Mesenchymal stem cell (in vitro differentiated cells and primary cell): ENCODE results near the gene CCDC30.

ENCODE experiments used
- DNase-seq: peaks from one replicate; pipeline ENCODE4 v3.0.0-alpha.2; 2013
- H2AFZ ChIP-seq: one replicate; pipeline ENCODE4 v1.6.1; 2013; ENCODE audit warnings: low read depth, mild to moderate bottlenecking, control low read depth, inconsistent platforms, low read length, moderate library complexity
- H2AK5ac ChIP-seq: 2 replicates; pipeline ENCODE4 v1.6.1; 2013; ENCODE audit warnings: low read length, moderate library complexity, mild to moderate bottlenecking, inconsistent platforms; ENCODE audit not compliant: severe bottlenecking
- H2BK120ac ChIP-seq: one replicate; pipeline ENCODE4 v1.6.1; 2013; ENCODE audit warnings: low read depth, mild to moderate bottlenecking, inconsistent platforms, low read length, moderate library complexity
- H2BK12ac ChIP-seq, 2 experiments: one replicate each; pipeline ENCODE4 v1.6.1; 2013; ENCODE audit warnings: inconsistent platforms in 2 of 2, low read length in 2 of 2, mild to moderate bottlenecking in 2 of 2, moderate library complexity in 2 of 2, control low read depth in 1 of 2
- H2BK15ac ChIP-seq: one replicate; pipeline ENCODE4 v1.6.1; 2013; ENCODE audit warnings: mild to moderate bottlenecking, low read depth, inconsistent platforms; ENCODE audit not compliant: poor library complexity, severe bottlenecking
- H2BK5ac ChIP-seq: 2 replicates; pipeline ENCODE4 v1.6.1; 2013; ENCODE audit warnings: low read depth, mild to moderate bottlenecking, low read length, control low read depth, inconsistent platforms; ENCODE audit not compliant: poor library complexity, severe bottlenecking
- H3K14ac ChIP-seq, 2 experiments: one replicate each; pipeline ENCODE4 v1.6.1; 2013; ENCODE audit warnings: inconsistent platforms in 2 of 2, low read length in 2 of 2, control low read depth in 1 of 2, mild to moderate bottlenecking in 1 of 2, moderate library complexity in 1 of 2
- H3K18ac ChIP-seq, 2 experiments: one replicate each; pipeline ENCODE4 v1.6.1; 2013; ENCODE audit warnings: inconsistent platforms in 2 of 2, low read length in 2 of 2, control low read depth in 1 of 2, low read depth in 1 of 2, mild to moderate bottlenecking in 1 of 2
- H3K23ac ChIP-seq, 2 experiments: one replicate each; pipeline ENCODE4 v1.6.1; 2013; ENCODE audit warnings: inconsistent platforms in 2 of 2, low read length in 2 of 2, mild to moderate bottlenecking in 2 of 2, moderate library complexity in 2 of 2, control low read depth in 1 of 2
- H3K27ac ChIP-seq: 2 replicates; pipeline ENCODE4 v1.5.1; 2013; ENCODE audit warnings: mild to moderate bottlenecking, moderate library complexity, low read length, control low read depth, inconsistent platforms; ENCODE audit not compliant: poor library complexity, severe bottlenecking
- H3K27me3 ChIP-seq, 2 experiments: 2 replicates each; pipeline versions ENCODE4 v1.6.1 to v1.7.0; 2013; ENCODE audit warnings: low read length in 2 of 2, mild to moderate bottlenecking in 2 of 2, moderate library complexity in 2 of 2, control low read depth in 1 of 2, inconsistent platforms in 1 of 2; ENCODE audit not compliant: control insufficient read depth in 1 of 2, insufficient read depth in 1 of 2
- H3K36me3 ChIP-seq, 2 experiments: 2 replicates each; pipeline versions ENCODE4 v1.6.1 to v1.7.0; 2013; ENCODE audit warnings: low read length in 2 of 2, control low read depth in 1 of 2, inconsistent platforms in 1 of 2, low read depth in 1 of 2, mild to moderate bottlenecking in 1 of 2; ENCODE audit not compliant: insufficient read depth in 2 of 2, control insufficient read depth in 1 of 2
- H3K4ac ChIP-seq, 2 experiments: one replicate each; pipeline ENCODE4 v1.6.1; 2013; ENCODE audit warnings: inconsistent platforms in 2 of 2, low read length in 2 of 2, mild to moderate bottlenecking in 2 of 2, moderate library complexity in 2 of 2, control low read depth in 1 of 2, low read depth in 1 of 2
- H3K4me1 ChIP-seq: 2 replicates; pipeline ENCODE4 v1.6.1; 2013; ENCODE audit warnings: low read depth, low read length, control low read depth; ENCODE audit not compliant: control insufficient read depth, insufficient read depth
- H3K4me2 ChIP-seq: 2 replicates; pipeline ENCODE4 v1.6.1; 2013; ENCODE audit warnings: low read length, mild to moderate bottlenecking, inconsistent platforms; ENCODE audit not compliant: poor library complexity, severe bottlenecking
- H3K4me3 ChIP-seq, 2 experiments: 2 replicates each; pipeline versions ENCODE4 v1.5.1 to v1.7.0; 2013; ENCODE audit warnings: low read length in 2 of 2, mild to moderate bottlenecking in 2 of 2, control low read depth in 1 of 2, low read depth in 1 of 2; ENCODE audit not compliant: insufficient read depth in 1 of 2
- H3K79me1 ChIP-seq: replicated peaks from 2 replicates; pipeline ENCODE4 v1.6.1; 2013; ENCODE audit warnings: mild to moderate bottlenecking, control low read depth, low read length, inconsistent platforms; ENCODE audit not compliant: poor library complexity, severe bottlenecking
- H3K9ac ChIP-seq: 2 replicates; pipeline ENCODE4 v1.7.0; 2013; ENCODE audit warnings: mild to moderate bottlenecking, low read length, moderate library complexity
- H3K9me3 ChIP-seq: 2 replicates; pipeline ENCODE4 v1.7.0; 2013; ENCODE audit warnings: mild to moderate bottlenecking, low read length; ENCODE audit not compliant: control insufficient read depth
- H4K8ac ChIP-seq: one replicate; pipeline ENCODE4 v1.6.1; 2013; ENCODE audit warnings: inconsistent platforms, mild to moderate bottlenecking, low read length, moderate library complexity
- H4K91ac ChIP-seq: one replicate; pipeline ENCODE4 v1.6.1; 2013; ENCODE audit warnings: mild to moderate bottlenecking, low read length, inconsistent platforms
- WGBS: methylation state at CpG from one replicate; pipeline ENCODE4 v1.1.7; 2013; ENCODE audit warnings: mixed read lengths; 5-methylcytosine and 5-hydroxymethylcytosine counted together

The CCDC30 gene

GRCh38 chr1:42557230-42557851 is 94.3 kb downstream of the CCDC30 start:
- no peak for DNase-seq
- H4K91ac ChIP-seq: no peak overlapping the region
- no peak overlapping the region for H2AK5ac ChIP-seq
- no peak overlapping the region for H3K4me3 ChIP-seq
- no peak overlapping the region for H2BK15ac ChIP-seq
- H3K14ac ChIP-seq: no peak overlapping the region
- no peak overlapping the region for H2BK120ac ChIP-seq
- no peak overlapping the region for H3K4me2 ChIP-seq
- H3K36me3 ChIP-seq: no peaks in the 10 kb centered on the region
- H4K8ac ChIP-seq: no peak overlapping the region
- no peak overlapping the region for H2BK12ac ChIP-seq
- H3K9me3 ChIP-seq: no peaks in the 10 kb centered on the region
- no peak overlapping the region for H3K9ac ChIP-seq
- no peaks in the 10 kb centered on the region for H3K4me1 ChIP-seq
- H2AFZ ChIP-seq: no peak overlapping the region
- H3K4ac ChIP-seq: no peak overlapping the region
- H3K18ac ChIP-seq: no peak overlapping the region
- WGBS: 100% methylated on average over 1 of the region's 1 CpG
- H3K27ac ChIP-seq: no peak overlapping the region
- H3K79me1 ChIP-seq: no peaks in the 10 kb centered on the region
- no peak overlapping the region for H3K23ac ChIP-seq
- no peaks in the 10 kb centered on the region for H3K27me3 ChIP-seq
- no peak overlapping the region for H2BK5ac ChIP-seq

- Histone ChIP-seq H2BK15ac (no peak overlapping the region), H3K27ac (no peak overlapping the region), H3K14ac (no peak overlapping the region), H2BK12ac (no peak overlapping the region), H3K79me1 (no peaks in the 10 kb centered on the region), H3K27me3 (no peaks in the 10 kb centered on the region), H2BK5ac (no peak overlapping the region), H3K23ac (no peak overlapping the region), H3K36me3 (no peaks in the 10 kb centered on the region), H3K4ac (no peak overlapping the region), H2AK5ac (no peak overlapping the region), H3K4me1 (no peaks in the 10 kb centered on the region), H4K8ac (no peak overlapping the region), H3K18ac (no peak overlapping the region), H3K4me2 (no peak overlapping the region), H2BK120ac (no peak overlapping the region), H3K9ac (no peak overlapping the region), H3K9me3 (no peaks in the 10 kb centered on the region), H4K91ac (no peak overlapping the region), H2AFZ (no peak overlapping the region), H3K4me3 (no peak overlapping the region)
- no peak for DNase-seq
These were observed 104.0 kb downstream of the CCDC30 start for GRCh38 chr1:42567038-42567437.

- no peak overlapping the region for H4K91ac ChIP-seq
- H3K9me3 ChIP-seq: no peaks in the 10 kb centered on the region
- H3K4me1 ChIP-seq: no peaks in the 10 kb centered on the region
- H3K9ac ChIP-seq: no peak overlapping the region
- H3K4me3 ChIP-seq: no peak overlapping the region
- H2BK12ac ChIP-seq: no peak overlapping the region
- no peaks in the 10 kb centered on the region for H3K27me3 ChIP-seq
- H3K4me2 ChIP-seq: no peak overlapping the region
- no peak overlapping the region for H3K4ac ChIP-seq
- H2AK5ac ChIP-seq: no peak overlapping the region
- no peak overlapping the region for H2AFZ ChIP-seq
- H3K79me1 ChIP-seq: no peaks in the 10 kb centered on the region
- H3K23ac ChIP-seq: no peak overlapping the region
- H3K14ac ChIP-seq: no peak overlapping the region
- H2BK5ac ChIP-seq: no peak overlapping the region
- no peak overlapping the region for H3K18ac ChIP-seq
- no peak overlapping the region for H2BK120ac ChIP-seq
- DNase-seq: no peak
- H2BK15ac ChIP-seq: no peak overlapping the region
- H3K27ac ChIP-seq: no peak overlapping the region
- H3K36me3 ChIP-seq: no peaks in the 10 kb centered on the region
- no peak overlapping the region for H4K8ac ChIP-seq
- 0% methylated on average over 1 of the region's 1 CpG for WGBS
These were observed 113.8 kb downstream of the CCDC30 start for GRCh38 chr1:42576935-42577334.

GRCh38 chr1:42586016-42586415 is 122.9 kb downstream of the CCDC30 start:
- H3K4ac ChIP-seq: no peak overlapping the region
- no peak overlapping the region for H3K4me2 ChIP-seq
- no peak overlapping the region for H3K18ac ChIP-seq
- H3K9ac ChIP-seq: no peak overlapping the region
- peaks cover 8% of the 10 kb centered on the region for H3K9me3 ChIP-seq
- no peak overlapping the region for H3K14ac ChIP-seq
- H4K8ac ChIP-seq: no peak overlapping the region
- 59% methylated on average over 3 of the region's 3 CpGs for WGBS
- DNase-seq: no peak
- H4K91ac ChIP-seq: no peak overlapping the region
- H2BK120ac ChIP-seq: no peak overlapping the region
- H3K23ac ChIP-seq: no peak overlapping the region
- H3K27me3 ChIP-seq: no peaks in the 10 kb centered on the region
- H3K4me1 ChIP-seq: no peaks in the 10 kb centered on the region
- no peak overlapping the region for H2BK12ac ChIP-seq
- no peak overlapping the region for H3K4me3 ChIP-seq
- H2AFZ ChIP-seq: no peak overlapping the region
- H2BK5ac ChIP-seq: no peak overlapping the region
- H3K27ac ChIP-seq: no peak overlapping the region
- H3K79me1 ChIP-seq: no peaks in the 10 kb centered on the region
- H2BK15ac ChIP-seq: no peak overlapping the region
- no peaks in the 10 kb centered on the region for H3K36me3 ChIP-seq
- H2AK5ac ChIP-seq: no peak overlapping the region
